Stimulated activated naive CD8-positive, alpha-beta T cell treated with anti-CD3 and anti-CD28 coated beads, Interleukin-15, amount 100 ng/mL, for 72 hours (primary cell): ENCODE measurements around the gene SPOP.
"Not testable (repeated sequence)": the region's sequence is repeated elsewhere in the genome, so short reads cannot be mapped to it uniquely, and the experiment has no call there.

ENCODE experiments used
- ATAC-seq: fragments of 150-1000 bp; cut with Tn5 transposase; 2 replicates; pipeline ENCODE4 v1.10.0; 2021; ENCODE audit warnings: mild to moderate bottlenecking, moderate library complexity
- DNase-seq, 2 donors: peaks; one replicate each; pipeline ENCODE4 v3.0.0; 2021 to 2022
- H3K27ac Mint-ChIP-seq, 2 donors: one replicate each; pipeline ENCODE4 v1.8.0; 2022; ENCODE audit warnings: mild to moderate bottlenecking in 2 of 2, mixed read lengths in 2 of 2, moderate library complexity in 2 of 2
- H3K27me3 Mint-ChIP-seq: one replicate; pipeline ENCODE4 v1.8.0; 2022; ENCODE audit warnings: mixed read lengths
- H3K4me1 Mint-ChIP-seq: one replicate; pipeline ENCODE4 v1.8.0; 2022; ENCODE audit warnings: mild to moderate bottlenecking, mixed read lengths
- H3K4me3 Mint-ChIP-seq, 2 donors: one replicate each; pipeline ENCODE4 v1.8.0; 2022; ENCODE audit warnings: mild to moderate bottlenecking in 2 of 2, mixed read lengths in 2 of 2, moderate library complexity in 1 of 2
- H3K9me3 Mint-ChIP-seq, 2 donors: one replicate each; pipeline ENCODE4 v1.8.0; 2022; ENCODE audit warnings: mixed read lengths in 2 of 2

The SPOP gene

DNA sequence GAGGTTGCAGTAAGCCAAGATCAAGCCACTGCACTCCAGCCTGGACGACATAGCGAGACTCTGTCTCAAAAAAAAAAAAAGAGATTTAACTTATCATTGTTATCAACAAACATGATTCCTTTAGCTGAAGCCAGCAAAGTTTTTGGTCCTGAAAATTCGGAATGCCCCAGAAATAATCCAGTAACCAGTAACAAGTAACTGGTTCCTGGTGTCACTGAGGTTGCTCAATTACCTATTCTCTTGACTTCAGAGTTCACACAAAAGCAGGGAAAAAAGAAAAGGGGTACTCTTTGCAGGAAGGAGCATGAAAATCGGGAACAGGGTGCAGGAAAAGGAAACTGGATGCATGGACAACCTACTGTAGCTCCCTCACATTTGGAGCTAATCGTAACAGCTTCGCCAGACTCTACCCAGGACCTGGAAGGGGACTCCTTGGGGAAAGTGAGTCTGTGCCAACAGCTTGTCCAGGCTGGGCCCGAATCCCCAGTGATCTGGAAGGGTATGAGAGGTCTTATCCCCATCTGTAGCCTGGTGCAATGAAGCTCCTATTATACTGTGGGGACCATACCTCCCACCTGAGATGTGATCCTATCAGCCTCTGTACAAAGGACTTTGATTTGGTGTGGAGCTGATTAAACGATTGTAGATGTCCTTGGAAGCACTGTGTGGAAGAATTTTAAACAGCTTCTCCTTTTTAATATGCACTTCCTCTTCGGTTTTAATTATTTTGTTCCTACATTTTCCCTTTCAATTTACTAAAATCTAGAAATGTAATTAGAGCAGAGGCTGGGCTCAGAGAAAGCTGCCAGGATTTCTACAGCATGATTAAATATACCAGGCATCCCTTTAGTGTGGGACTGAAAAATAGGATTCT, 3.4 kb upstream of the SPOP start:
- no peak overlapping the region for H3K27ac Mint-ChIP-seq
- no peak for DNase-seq
- H3K4me1 Mint-ChIP-seq: peaks cover 11% of the 10 kb centered on the region
- peaks cover 0 to 4% of the 10 kb centered on the region in 2 donors for H3K9me3 Mint-ChIP-seq
- no peak overlapping the region for H3K4me3 Mint-ChIP-seq
- no peaks in the 10 kb centered on the region for H3K27me3 Mint-ChIP-seq
- ATAC-seq: no peak

DNA sequence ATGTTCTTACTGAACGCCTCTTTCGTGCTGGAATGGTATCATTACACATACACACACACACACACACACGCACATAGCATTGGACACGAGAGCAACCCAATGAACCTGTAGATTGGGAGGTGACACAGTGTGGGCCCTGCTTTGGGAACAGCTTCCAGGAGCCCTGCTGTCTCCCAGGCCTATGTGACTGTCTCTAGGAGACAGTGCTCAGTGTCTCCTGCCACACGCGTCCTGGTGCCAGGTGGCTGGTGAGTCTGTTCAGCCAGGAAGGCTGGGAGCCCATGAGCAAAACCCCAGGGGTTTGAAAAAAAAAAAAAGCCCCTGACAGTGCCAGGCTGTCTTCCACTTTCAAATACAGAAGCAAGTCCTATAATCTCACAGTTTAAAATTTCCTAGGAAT, 2.4 kb upstream of the SPOP start:
- Mint-ChIP-seq H3K4me3 (no peak overlapping the region), H3K4me1 (peaks cover 21% of the 10 kb centered on the region), H3K9me3 (peaks cover 0 to 4% of the 10 kb centered on the region in 2 donors), H3K27me3 (no peaks in the 10 kb centered on the region), H3K27ac (no peak overlapping the region)
- DNase-seq (no peak), ATAC-seq (no peak)

DNA sequence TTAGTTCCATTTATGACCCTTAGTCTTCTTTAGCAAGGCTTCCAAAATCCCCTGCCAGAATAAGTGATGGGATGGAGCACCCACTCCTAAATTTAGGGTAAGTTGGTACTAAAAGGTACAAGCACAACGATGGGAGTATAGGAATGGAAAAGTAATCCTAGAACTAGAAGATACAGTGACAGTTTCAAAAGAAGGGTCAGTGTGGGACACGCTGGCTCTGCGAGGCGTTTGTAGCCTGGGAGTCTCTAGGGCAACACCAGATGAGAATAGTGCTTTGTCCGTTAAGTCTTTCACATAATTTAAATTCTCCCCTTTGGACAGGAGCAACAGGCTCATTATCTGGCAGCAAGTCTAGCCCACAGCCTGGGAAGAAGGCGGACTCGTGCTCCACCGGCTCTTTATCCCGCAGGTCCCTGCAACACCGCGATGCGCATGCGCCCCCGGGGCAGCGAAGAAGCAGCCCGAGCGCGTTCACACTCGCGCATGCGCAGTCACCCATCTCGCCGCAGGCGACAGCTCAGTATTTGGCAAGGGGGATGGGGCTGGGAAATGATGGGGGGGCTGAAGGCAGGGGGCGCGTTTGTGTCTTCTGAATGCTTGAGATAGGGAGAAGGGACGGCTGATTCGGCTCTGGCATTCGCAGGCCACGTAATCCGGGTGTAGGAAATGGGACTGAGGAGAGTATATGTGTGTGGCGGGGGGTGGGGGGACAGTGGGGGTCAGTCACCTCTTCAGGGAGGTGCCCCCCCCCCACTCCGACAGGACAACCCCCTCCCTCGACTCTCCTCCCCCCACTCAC, 564 bp downstream of the SPOP start:
- H3K4me3 Mint-ChIP-seq: peak overlapping the region; percentile 80 to 93
- peaks cover 46% of the 10 kb centered on the region for H3K4me1 Mint-ChIP-seq
- ATAC-seq (peak; percentile 72), DNase-seq (peak; percentile 93 to 94)
- H3K9me3 Mint-ChIP-seq: peaks cover 0 to 4% of the 10 kb centered on the region in 2 donors
- no peaks in the 10 kb centered on the region for H3K27me3 Mint-ChIP-seq
- H3K27ac Mint-ChIP-seq: peak overlapping the region; percentile 98 to 99

DNA sequence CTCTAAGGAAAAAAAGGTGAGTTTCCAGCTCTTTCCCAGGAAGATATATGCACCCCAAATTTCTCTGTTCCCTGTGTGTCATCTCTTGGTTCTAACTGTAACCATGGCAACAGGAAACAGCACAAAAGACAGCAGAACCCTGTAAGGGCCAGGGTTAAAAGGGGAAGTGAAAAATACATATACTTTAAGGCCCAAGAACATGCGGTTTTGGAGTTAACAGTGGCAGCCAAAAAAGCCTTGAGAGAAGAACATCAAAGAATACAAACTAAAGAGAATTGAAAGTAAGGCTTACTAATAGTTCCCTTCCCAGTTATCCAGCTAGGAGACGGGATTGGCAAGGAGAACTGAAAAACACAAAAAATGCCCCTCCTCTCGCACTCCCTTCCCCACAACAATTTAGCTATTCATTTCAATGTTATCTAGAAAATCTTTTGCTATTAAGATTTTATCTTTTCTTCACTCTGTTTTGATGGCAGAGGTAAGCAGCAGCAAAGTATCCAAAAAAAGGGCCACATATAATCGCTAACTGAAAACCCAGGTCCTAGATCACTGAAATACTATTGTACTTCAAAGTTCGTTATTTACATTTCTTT, 1.5 kb downstream of the SPOP start:
- H3K4me3 Mint-ChIP-seq: peak overlapping the region; percentile 80 to 93
- peaks cover 55% of the 10 kb centered on the region for H3K4me1 Mint-ChIP-seq
- peak overlapping the region; percentile 98 to 99 for H3K27ac Mint-ChIP-seq
- no peaks in the 10 kb centered on the region for H3K27me3 Mint-ChIP-seq
- H3K9me3 Mint-ChIP-seq: peaks cover 0 to 4% of the 10 kb centered on the region in 2 donors
- ATAC-seq (peak; percentile 27), DNase-seq (peak; percentile 24 to 32)

DNA sequence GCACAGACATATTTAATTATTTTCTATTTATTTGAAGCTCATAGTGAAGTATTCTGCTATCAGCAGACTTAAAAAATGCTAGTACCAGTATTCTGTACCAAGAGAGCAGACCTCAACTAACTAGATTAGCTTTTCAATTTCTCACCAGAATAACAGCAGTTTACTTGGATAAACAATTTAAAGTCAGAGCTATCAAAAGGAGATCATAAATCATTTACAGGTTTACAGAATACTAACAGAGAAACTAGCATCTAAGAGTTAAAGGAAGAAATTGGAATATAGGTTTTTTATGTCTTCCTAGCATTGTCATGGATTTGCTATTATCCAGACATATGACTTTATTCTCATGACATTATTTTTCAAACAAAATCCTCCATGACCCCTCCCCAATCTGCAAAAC, 3.4 kb downstream of the SPOP start:
- H3K4me3 Mint-ChIP-seq: peak overlapping the region; percentile 17 to 80
- peaks cover 68% of the 10 kb centered on the region for H3K4me1 Mint-ChIP-seq
- H3K27me3 Mint-ChIP-seq: no peaks in the 10 kb centered on the region
- DNase-seq (no peak), ATAC-seq (no peak)
- H3K9me3 Mint-ChIP-seq: peaks cover 0 to 4% of the 10 kb centered on the region in 2 donors
- H3K27ac Mint-ChIP-seq: peak overlapping the region in 1 of 2 donors; percentile 16

DNA sequence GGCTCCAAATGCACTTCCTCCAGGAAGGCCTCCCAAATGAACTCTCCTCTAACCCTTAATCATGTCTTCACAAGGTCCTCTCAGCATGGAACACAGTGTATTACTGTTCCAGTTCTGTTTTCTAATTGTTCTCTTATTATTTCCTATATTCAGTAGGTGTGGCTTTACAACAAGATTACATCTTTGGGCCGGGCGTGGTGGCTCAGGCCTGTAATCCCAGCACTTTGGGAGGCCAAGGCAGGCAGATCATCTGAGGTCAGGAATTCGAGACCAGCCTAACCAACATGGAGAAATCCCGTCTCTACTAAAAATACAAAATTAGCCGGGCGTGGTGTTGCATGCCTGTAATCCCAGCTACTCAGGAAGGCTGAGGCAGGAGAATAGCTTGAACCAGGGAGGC, 4.2 kb downstream of the SPOP start:
- DNase-seq, H3K9me3 Mint-ChIP-seq, H3K4me3 Mint-ChIP-seq, ATAC-seq, H3K27me3 Mint-ChIP-seq: not testable (repeated sequence)
- H3K27ac Mint-ChIP-seq: peak overlapping the region in 1 of 2 donors; percentile 43
- H3K4me1 Mint-ChIP-seq: peaks cover 68% of the 10 kb centered on the region

DNA sequence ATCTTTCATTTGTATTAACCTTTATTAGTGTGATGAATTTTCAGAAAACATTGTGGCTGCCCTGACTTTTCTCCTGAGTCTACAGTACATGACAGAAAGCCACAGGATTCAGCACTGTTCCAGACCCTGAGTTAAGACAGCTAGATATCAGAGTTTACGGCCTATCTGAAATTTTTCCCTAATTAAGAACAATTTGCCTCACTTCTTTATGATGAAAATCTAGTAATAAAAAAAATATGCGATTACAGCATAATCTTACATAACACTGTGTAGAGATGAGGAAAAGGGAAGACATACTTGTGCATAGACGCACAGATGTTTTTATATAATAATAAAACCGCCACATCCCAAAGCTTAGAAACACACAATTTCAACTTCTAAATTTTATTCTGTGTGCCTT, 7.3 kb downstream of the SPOP start:
- Mint-ChIP-seq H3K4me3 (no peak overlapping the region), H3K27me3 (no peaks in the 10 kb centered on the region), H3K4me1 (peaks cover 71% of the 10 kb centered on the region), H3K9me3 (no peaks in the 10 kb centered on the region), H3K27ac (no peak overlapping the region)
- ATAC-seq (no peak), DNase-seq (no peak)

DNA sequence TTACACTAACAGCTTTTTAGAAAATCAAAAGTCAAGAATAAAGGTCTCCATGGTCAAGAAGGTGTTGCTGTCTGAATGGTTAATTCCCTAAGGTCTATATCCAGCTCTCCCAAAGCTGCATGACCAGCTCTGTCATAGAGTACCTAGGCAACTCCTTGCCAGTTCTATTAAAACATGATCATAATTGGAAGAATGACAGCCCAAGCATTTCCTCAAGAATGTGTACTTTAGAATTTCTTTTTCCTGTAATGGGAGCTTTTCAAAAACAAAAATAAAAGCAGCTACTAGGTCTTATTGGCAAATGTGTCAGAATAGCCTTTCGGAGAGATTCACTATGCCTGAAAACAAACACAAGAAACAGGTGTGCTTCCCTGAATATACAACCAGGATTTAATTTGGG, 7.9 kb downstream of the SPOP start:
- ATAC-seq: no peak
- no peak overlapping the region for H3K4me3 Mint-ChIP-seq

DNA sequence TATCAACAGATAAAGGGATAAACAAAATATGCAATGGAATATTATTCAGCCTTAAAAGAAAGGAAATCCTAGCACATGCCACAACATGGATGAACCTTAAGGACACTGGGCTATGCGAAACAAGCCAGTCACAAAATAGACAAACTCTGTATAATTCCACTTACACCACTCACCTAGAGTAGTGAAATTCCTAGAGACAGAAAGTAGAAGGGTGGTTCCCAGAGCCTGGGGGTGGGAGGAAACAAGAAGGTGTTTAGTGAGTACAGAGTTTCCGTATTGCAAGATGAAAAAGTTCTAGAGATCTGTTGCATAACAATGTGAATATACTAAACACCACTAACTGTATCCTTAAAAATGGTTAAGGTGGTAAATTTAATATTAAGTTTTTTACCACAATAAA, 10.0 kb downstream of the SPOP start:
- Mint-ChIP-seq H3K9me3 (no peaks in the 10 kb centered on the region), H3K27me3 (no peaks in the 10 kb centered on the region), H3K27ac (peak overlapping the region in 1 of 2 donors; percentile 13), H3K4me1 (peaks cover 66% of the 10 kb centered on the region), H3K4me3 (no peak overlapping the region)
- DNase-seq (no peak), ATAC-seq (no peak)

More for the DNA sequence above, 7.9 kb downstream of the SPOP start:
- H3K9me3 Mint-ChIP-seq: no peaks in the 10 kb centered on the region
- no peaks in the 10 kb centered on the region for H3K27me3 Mint-ChIP-seq
- DNase-seq: no peak
- H3K4me1 Mint-ChIP-seq: peaks cover 71% of the 10 kb centered on the region
- no peak overlapping the region for H3K27ac Mint-ChIP-seq

DNA sequence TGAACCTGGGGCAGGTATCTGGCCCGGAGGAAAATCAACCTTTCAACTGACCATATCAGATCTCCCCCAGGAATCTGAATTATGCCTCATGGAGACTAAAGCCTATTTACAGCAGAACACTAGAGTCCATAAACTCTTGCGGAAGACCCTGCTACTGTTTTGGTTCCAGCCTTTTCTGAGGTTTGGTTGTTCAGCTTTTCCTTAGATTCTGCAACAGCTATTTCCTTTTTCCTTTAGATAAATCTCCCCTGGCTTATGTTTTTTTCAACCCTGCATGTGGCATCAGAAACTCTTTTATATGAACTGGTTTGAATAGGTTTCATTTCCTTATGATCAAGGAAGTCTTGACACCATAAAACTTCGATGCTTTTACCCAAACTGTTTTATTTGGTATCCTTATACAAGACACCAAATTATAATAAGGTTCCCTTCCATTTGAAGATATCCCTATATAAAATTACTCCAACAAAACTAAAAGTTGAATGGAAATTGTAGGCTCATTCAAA, 13.1 kb downstream of the SPOP start:
- no peaks in the 10 kb centered on the region for H3K9me3 Mint-ChIP-seq
- peaks cover 55% of the 10 kb centered on the region for H3K4me1 Mint-ChIP-seq
- no peaks in the 10 kb centered on the region for H3K27me3 Mint-ChIP-seq
- ATAC-seq (no peak), DNase-seq (no peak)
- H3K4me3 Mint-ChIP-seq: no peak overlapping the region
- no peak overlapping the region for H3K27ac Mint-ChIP-seq

DNA sequence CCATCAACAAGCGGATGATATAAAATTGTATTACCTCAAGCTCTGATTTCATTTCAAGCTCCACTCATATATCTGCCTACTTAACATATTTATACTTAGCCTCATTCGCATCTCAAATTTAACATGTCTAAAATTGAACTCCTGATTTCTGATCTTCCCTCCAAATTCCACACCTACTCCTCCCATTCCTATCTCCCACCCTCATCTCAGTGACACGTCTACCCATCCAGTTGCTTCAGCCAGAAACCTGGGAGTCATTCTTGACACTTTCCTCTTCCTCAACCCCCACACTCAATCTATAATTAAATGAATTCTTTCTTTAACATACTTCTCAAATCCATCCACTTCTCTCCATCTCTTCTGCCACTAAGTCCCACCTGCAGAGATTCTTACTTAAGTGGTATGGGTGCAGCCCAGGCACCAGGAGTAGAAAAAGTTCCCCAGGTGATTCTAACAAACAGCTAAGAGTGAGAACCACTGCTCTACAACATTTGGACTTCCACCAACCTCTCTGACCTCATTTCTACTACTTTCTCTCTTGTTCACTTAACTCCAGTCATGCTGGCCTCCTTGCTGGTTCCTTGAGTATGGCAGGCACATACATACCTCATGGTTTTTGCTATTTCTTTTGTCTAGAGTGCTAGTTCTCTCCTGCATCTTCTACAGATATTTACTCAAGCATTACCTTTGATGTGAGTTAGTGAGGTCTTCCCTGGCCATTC, 18.1 kb downstream of the SPOP start:
- peaks cover 44% of the 10 kb centered on the region for H3K4me1 Mint-ChIP-seq
- H3K9me3 Mint-ChIP-seq: no peaks in the 10 kb centered on the region
- no peak for DNase-seq
- H3K27me3 Mint-ChIP-seq: no peaks in the 10 kb centered on the region
- H3K4me3 Mint-ChIP-seq: no peak overlapping the region
- H3K27ac Mint-ChIP-seq: no peak overlapping the region
- ATAC-seq: no peak

DNA sequence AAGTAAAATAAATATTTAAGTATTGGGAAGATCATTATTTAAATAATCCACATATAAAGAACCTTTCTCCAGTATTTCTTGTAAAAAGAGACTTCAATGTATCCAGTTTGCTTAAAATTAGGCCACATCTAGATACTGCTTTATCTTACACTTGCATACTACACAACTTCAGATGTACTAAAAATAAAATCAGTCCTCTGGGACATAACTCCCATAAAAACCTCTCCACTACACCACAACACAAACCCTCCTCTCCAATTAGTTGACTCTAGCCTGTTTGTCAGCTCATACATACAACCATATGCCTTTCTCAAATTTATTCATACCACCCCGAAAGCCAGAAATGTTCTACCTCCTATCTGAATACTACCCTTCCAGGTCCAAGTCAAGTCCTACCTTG, 21.6 kb downstream of the SPOP start:
- no peak for ATAC-seq
- H3K27me3 Mint-ChIP-seq: no peaks in the 10 kb centered on the region

DNA sequence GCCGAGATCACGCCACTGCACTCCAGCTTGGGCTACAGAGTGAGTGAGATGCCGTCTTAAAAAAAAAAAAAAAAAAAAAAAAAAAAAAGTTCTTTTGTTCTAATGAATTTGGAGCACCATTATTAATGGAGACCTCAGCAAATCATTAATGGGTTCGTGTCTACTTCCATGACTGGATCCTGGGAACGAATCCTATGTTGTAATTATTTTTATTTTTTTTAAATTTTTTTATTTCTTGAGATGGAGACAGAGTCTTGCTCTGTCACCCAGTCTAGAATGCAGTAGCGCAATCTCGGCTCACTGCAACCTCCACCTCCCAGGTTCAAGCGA, 30.7 kb downstream of the SPOP start:
- ATAC-seq (peak; percentile 35), DNase-seq (no peak)
- Mint-ChIP-seq H3K4me1 (peaks cover 84% of the 10 kb centered on the region), H3K27ac (peak overlapping the region; percentile 72 to 86), H3K9me3 (no peaks in the 10 kb centered on the region), H3K4me3 (peak overlapping the region; percentile 62 to 70), H3K27me3 (no peaks in the 10 kb centered on the region)

More for the DNA sequence above, 21.6 kb downstream of the SPOP start:
- H3K4me1 Mint-ChIP-seq: peaks cover 46% of the 10 kb centered on the region
- DNase-seq: no peak
- H3K9me3 Mint-ChIP-seq: no peaks in the 10 kb centered on the region
- H3K4me3 Mint-ChIP-seq: no peak overlapping the region
- H3K27ac Mint-ChIP-seq: no peak overlapping the region

DNA sequence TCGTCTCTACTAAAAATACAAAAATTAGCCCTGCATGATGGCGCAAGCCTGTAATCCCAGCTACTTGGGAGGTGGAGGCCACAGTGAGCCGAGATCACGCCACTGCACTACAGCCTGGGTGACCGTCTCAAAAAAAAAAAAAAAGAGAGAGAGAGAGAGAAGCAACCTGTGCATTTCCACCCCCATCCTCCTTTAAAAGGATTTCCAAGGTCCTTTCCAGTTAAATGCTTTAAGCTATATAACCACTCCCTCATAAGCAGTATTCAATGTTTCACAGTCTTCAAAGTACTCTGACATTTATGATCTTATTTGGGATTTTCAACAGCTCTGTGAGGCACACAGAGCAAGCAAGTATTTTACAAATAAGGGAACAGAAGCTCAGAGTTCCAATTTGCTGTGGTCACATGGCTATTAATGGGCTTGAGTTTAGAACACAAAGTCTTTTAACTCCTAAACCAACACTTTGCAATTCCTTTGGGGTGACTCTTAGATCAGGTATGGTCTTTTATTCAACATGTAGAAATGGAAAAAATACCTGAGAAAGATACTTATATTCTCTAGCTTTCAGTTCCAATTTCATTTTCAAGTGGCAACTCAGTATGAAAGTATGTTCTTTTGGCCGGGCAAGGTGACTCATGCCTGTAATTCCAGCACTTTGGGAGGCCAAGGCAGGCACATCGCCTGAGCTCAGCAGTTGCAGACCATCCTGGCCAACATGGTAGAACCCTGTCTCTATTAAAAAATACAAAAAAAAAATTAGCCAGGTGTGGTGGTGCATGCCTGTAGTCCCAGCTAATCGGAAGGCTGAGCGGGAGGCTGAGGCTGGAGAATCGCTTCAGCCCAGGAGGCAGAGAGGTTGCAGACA, 31.3 kb downstream of the SPOP start:
- H3K27me3 Mint-ChIP-seq: no peaks in the 10 kb centered on the region
- peak; percentile 39 to 62 for DNase-seq
- H3K4me1 Mint-ChIP-seq: peaks cover 82% of the 10 kb centered on the region
- ATAC-seq: peak; percentile 96
- peak overlapping the region; percentile 62 to 70 for H3K4me3 Mint-ChIP-seq
- H3K27ac Mint-ChIP-seq: peak overlapping the region; percentile 72 to 86
- no peaks in the 10 kb centered on the region for H3K9me3 Mint-ChIP-seq
